ENCODE results near the gene SUV39H1. TPM values are rescaled to one million over a fixed set of nuclear protein-coding genes. Genes with fewer than 3 reads are reported as not detected.

SUV39H1 gene
- total and polyA plus RNA-seq, 2 of the 8 experiments (the other 6 are each of a cell fraction or from before 2014, with no cell fraction given): 14.8 to 27.8 TPM

GRCh38 chrX:48726596-48726995 lies 30.1 kb downstream of the SUV39H1 start:
- H2BK15ac ChIP-seq (ENCODE audit: low read length): no peak overlapping the region
- POLR2A ChIA-PET (ENCODE audit: partially characterized antibody): no interaction called here
- FAIRE-seq: no peak
- TF ChIP-seq SIX5 (IDR thresholded peaks at IDR 0.05; ENCODE audit: low read depth, low read length) (no peak), SAP30 (IDR thresholded peaks at IDR 0.05; ENCODE audit: insufficient read depth, insufficient replicate concordance, low read length) (no peak), CTCF (IDR thresholded peaks at IDR 0.05; ENCODE audit: control extremely low read depth in 1 of 3, insufficient read depth in 1 of 3, low read depth in 1 of 3, low read length in 3 of 3) (no peak), TAF1 (IDR thresholded peaks at IDR 0.05; ENCODE audit: low read depth, low read length) (no peak), POLR2A (IDR thresholded peaks at IDR 0.05; ENCODE audit: control extremely low read depth in 1 of 2, low read depth in 2 of 2, low read length in 2 of 2) (no peak), PHF8 (conservative IDR thresholded peaks at IDR 0.05; ENCODE audit: low read depth, low read length) (no peak), KDM5A (IDR thresholded peaks at IDR 0.05; ENCODE audit: low read length) (no peak), RXRA (IDR thresholded peaks at IDR 0.05; ENCODE audit: insufficient read depth, low read depth, low read length) (no peak), GTF2F1 (IDR thresholded peaks at IDR 0.05; ENCODE audit: borderline replicate concordance, low read depth, low read length) (no peak), TEAD4 (IDR thresholded peaks at IDR 0.05; ENCODE audit: low read depth, low read length) (no peak), MAFK (IDR thresholded peaks at IDR 0.05; ENCODE audit: low read depth, low read length) (no peak), CHD1 (IDR thresholded peaks at IDR 0.05; ENCODE audit: low read depth, low read length) (no peak), KDM4A (IDR thresholded peaks at IDR 0.05; ENCODE audit: low read depth, low read length, severe bottlenecking) (no peak)

More at GRCh38 chrX:48726596-48726995, 30.1 kb downstream of the SUV39H1 start:
- H3K36me3 ChIP-seq (ENCODE audit: control insufficient read depth in 2 of 4, insufficient read depth in 4 of 4, low read length in 3 of 4): no peaks in the 10 kb centered on the region
- H2BK12ac ChIP-seq (ENCODE audit: low read depth, low read length): no peak overlapping the region
- H3K9me3 ChIP-seq (ENCODE audit: insufficient read depth in 2 of 2, low read depth in 1 of 2, low read length in 1 of 2): no peaks in the 10 kb centered on the region
- H3K23ac ChIP-seq (ENCODE audit: insufficient read length): no peak overlapping the region
- no peak overlapping the region for H4K91ac ChIP-seq (replicated peaks; ENCODE audit: insufficient read length, low read length)
- H3K79me2 ChIP-seq (ENCODE audit: control insufficient read depth in 1 of 2, insufficient read depth in 2 of 2, low read length in 2 of 2): no peaks in the 10 kb centered on the region
- H2BK120ac ChIP-seq (replicated peaks; ENCODE audit: low read depth, low read length): no peak overlapping the region
- no peak overlapping the region for H2AFZ ChIP-seq (ENCODE audit: low read length)
- no peak overlapping the region for H4K8ac ChIP-seq (ENCODE audit: extremely low read depth, insufficient read depth, low read length)
- no peaks in the 10 kb centered on the region for H3K4me1 ChIP-seq (replicated peaks in 1 of 4; ENCODE audit: control insufficient read depth in 3 of 4, insufficient read depth in 4 of 4, low read length in 3 of 4)
- no peaks in the 10 kb centered on the region for H4K20me1 ChIP-seq (replicated peaks in 1 of 2; ENCODE audit: control insufficient read depth in 1 of 2, insufficient read depth in 2 of 2, low read length in 2 of 2)
- no peak overlapping the region for H3K14ac ChIP-seq (ENCODE audit: insufficient read length)
- H2BK20ac ChIP-seq (ENCODE audit: low read length): no peak overlapping the region
- H3K27ac ChIP-seq (ENCODE audit: low read depth, low read length): no peak overlapping the region
- no peak overlapping the region for H3K4me3 ChIP-seq (ENCODE audit: extremely low read depth in 1 of 4, insufficient read depth in 2 of 4, low read depth in 3 of 4, low read length in 4 of 4)
- H3K23me2 ChIP-seq (ENCODE audit: low read depth, low read length): no peaks in the 10 kb centered on the region
- H3K79me1 ChIP-seq (ENCODE audit: low read depth, low read length): no peaks in the 10 kb centered on the region
- H3K9ac ChIP-seq (replicated peaks in 1 of 4; ENCODE audit: extremely low read depth in 1 of 4, low read depth in 3 of 4, low read length in 3 of 4): no peak overlapping the region
- H3K4ac ChIP-seq (replicated peaks; ENCODE audit: insufficient read length, low read depth, low read length): no peak overlapping the region
- DNase-seq (ENCODE audit: low read depth in 1 of 2, low spot score in 2 of 2): no peak
- no peak overlapping the region for H3K56ac ChIP-seq (replicated peaks; ENCODE audit: insufficient read length, low read depth, low read length)
- H4K5ac ChIP-seq (ENCODE audit: insufficient read length, low read depth, low read length): no peak overlapping the region
- H3K18ac ChIP-seq (ENCODE audit: extremely low read depth, low read length): no peak overlapping the region
- H2AK5ac ChIP-seq (ENCODE audit: low read depth, low read length): no peak overlapping the region
- no peaks in the 10 kb centered on the region; a peak in 1 of 7 replicates for H3K27me3 ChIP-seq (replicated peaks in 1 of 4; ENCODE audit: control insufficient read depth in 3 of 4, extremely low read depth in 1 of 4, insufficient read depth in 3 of 4, low read length in 3 of 4)
- no peak overlapping the region for H2BK5ac ChIP-seq (ENCODE audit: low read depth, low read length)
- no peak overlapping the region for H3K4me2 ChIP-seq (ENCODE audit: insufficient read depth in 1 of 2, low read depth in 2 of 2, low read length in 2 of 2)
- WGBS, 2 experiments (ENCODE audit: extremely low coverage in 1 of 2, insufficient coverage in 1 of 2, insufficient read length in 1 of 2, insufficient replicate concordance in 2 of 2, low coverage in 1 of 2, low lambda C conversion rate in 2 of 2, missing lambda C conversion rate in 1 of 2): 96% methylated on average over 2 of the region's 2 CpGs; no CpG with 5 or more reads in 1 of the 2 experiments
- CTCF ChIA-PET (ENCODE audit: partially characterized antibody): no interaction called here
